CD4-positive, alpha-beta T cell treated with Interferon alpha-2 for 1 hour (primary cell): ENCODE measurements around the gene XPNPEP3.
A peak's percentile ranks its signal among the peaks of the same experiment; 100 is the strongest.
"Not testable (repeated sequence)": the region's sequence is repeated elsewhere in the genome, so short reads cannot be mapped to it uniquely, and the experiment has no call there.

Experiments
- DNase-seq, 2 donors: peaks; one replicate each; pipeline ENCODE4 v3.0.0-alpha.2; 2020 to 2022

XPNPEP3 gene

DNA sequence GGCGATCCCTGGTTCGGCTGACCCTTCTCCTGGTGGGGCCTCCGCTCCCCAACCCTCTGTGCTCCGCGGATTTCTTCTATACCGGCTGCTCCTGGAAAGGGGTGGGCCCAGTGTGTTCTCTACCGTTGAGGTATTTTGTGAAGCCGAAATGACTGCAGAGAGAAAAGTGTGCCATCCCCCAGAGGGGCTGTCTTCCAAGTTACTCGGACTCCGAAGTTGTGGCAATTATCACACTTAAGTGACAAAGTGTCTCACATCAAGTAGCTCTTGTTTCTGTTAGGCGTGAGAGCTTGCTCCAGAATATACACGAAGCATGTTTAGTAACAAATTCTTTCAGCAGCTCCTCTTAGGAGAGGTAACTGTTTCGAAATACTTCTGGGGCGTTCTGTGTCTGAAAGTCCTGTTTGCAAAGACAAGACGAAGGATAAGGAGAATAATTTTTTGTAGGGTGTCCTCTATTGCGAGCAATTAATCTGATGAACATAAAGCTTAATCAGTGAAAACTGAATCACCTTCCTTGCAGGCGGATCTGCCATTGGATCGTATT, 434 bp downstream of the XPNPEP3 start:
- DNase-seq, result no peak

DNA sequence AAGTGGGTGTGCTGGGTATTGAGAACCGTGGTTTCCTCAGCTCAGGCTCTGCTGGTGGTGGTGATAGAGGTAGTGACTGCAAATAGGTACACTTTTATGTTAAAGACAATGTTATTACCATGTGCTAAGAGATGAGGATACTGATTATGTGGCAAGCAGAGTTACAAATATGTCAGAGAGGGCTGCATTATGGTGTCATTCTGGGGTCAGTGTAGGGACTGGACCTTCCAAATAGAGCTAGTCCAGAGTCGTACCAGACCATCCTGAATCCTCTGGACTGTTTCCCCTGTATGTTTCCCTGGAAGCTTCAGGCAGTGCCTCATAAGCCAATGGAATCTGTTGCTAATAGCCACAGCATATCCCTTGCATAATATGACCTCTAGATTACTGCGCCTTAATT, 5.1 kb downstream of the XPNPEP3 start, which contains the start of gene DNAJB7:
Gene DNAJB7 (minus strand): TSS at position 101 of the 400 bp plus-strand sequence. CDS start 119 bp downstream, outside the sequence.
- DNase-seq, result no peak

DNA sequence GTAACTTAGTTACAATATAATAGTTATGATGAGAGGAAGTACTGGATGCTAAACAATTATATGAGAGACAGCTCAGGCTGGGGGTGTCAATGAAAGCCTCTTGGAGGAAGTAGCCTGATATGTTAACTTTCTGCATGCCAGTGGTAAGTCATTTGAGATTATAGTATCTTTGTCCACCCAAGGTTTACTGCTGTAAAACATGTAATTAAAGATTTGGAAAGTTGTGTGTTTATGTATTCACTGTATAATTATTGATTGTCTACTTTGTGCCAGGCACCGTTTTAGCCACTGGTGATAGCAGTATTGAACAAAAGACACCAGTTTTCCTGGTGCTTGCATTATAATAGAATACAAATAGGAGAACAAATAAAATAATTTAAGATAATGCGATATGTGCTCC, 5.6 kb downstream of the XPNPEP3 start:
- DNase-seq, result no peak

DNA sequence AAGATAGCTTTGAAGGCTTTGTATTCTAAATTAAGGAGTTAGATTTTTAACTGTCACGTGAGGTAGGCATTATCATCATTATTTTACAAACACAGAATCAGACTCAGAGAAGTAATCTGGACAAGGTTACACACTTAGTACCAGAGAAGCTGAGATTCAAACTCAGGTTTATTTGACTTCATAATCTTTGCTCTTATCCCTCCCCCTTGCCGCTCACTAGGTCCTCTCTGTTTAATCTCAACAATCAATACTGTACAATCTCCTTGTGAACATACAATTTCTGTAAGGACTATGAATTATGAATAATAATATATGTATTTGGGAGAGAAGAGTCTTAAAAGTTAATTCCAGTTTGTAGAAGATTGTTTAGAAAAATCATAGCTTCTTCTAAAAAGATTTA, 10.2 kb downstream of the XPNPEP3 start:
- DNase-seq, result no peak

DNA sequence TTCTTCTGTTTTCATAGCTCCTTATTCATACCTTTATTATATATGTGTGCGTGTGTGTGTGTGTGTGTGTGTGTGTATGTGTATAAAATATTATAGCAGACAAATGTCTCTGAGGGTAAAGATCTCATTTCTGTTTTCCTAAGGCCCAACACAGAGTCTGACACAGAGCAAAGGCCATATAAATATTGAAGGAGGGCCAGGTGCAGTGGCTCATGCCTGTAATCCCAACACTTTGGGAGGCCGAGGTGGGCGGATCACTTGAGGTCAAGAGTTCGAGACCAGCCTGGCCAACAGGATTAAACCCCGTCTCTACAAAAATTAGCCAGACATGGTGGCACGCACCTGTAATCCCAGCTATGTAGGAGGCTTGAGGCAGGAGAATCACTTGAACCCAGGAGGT, 11.4 kb downstream of the XPNPEP3 start:
- DNase-seq, result not testable (repeated sequence)

DNA sequence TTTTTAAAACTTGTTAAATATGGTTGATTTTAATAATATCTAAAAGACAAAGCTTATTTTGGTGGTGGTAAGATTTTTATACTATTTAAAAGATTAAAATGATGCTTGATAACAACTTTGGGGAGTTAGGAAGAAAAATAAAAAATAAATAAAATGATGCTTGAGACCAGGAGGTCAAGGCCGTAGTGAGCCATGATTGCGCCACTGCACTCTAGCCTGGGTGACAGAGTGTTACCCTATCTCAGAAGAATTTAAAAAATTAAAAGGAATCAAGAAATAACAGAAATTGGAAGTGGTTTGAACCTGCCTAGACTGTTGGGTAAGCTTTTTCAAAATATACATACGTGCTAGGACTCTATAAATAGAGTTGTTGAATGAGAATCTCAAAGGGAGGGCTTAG, 17.1 kb downstream of the XPNPEP3 start:
- DNase-seq, result no peak

DNA sequence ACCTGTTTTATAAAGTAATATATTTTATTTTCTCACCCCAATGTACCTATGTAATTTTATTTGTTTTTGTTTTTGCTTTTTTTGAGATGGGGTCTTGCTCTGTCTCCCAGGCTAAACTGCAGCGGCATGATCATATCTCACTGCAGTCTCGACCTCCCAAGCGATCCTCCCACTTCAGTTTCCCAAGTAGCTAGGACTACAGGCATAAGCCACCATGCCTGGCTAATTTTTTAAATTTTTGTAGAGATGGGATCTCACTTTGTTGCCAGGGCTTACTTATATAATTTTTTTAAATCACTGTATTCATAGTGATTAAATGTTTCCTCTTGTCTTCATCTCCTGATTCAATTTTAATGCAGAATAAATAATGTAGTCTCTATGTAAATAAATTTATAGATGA, 18.2 kb downstream of the XPNPEP3 start:
- DNase-seq, result no peak

DNA sequence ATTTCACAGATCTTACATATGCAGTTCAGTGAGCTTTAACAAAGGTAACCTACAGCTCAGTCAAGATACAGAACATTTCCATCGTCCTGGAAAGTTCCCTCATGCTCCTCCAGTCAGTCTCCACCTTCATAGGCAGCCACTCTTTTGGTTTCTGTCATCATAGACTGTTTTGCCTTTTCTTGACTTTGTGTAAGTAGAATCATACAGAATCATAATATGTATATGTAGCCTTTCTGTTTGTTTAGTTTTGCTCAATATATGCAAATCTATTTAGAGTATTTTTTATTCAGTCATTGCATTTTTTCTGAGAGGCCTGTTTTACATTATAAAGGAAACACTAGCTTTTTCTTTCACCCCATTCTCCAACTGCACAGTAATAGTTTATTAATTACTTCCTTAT, 20.0 kb downstream of the XPNPEP3 start:
- no peak for DNase-seq

DNA sequence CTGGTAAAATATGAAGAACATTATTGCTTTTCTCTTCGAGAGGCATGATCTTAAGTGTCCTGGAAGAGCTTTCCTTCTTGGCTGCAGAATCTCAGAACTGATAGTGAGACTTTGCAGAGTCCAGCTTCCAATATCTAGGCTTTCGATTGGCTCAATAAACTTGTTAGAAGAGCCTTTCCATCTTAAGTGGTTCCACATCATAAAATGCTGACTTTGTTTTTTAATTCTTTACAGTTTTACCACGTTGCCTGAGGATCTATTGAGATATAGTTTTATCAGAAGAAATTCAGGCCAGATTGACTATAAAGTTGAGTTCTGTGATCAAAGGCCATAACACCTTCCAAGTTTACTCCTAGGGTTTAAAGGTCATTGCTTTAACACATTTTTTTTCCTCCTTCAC, 20.5 kb downstream of the XPNPEP3 start:
- no peak for DNase-seq

DNA sequence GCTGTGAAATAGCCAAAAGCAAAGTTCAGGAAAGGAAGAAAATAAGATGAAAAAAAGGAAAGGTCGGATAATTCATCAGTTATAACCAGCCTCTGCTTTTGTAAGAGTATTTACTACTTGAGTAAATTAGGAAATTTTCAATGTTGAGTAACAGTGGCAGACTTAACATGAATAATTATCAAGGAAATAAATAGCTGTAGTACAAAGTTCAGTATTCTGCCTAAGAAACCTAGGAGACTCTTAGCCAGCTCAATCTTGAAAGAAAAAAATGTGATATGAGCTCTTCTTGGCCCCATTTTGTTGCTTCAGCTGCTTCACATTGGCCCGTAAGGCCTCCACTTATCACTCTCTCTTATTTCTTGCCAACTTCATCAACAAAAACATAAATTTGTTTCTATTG, 22.0 kb downstream of the XPNPEP3 start:
- DNase-seq, result no peak

DNA sequence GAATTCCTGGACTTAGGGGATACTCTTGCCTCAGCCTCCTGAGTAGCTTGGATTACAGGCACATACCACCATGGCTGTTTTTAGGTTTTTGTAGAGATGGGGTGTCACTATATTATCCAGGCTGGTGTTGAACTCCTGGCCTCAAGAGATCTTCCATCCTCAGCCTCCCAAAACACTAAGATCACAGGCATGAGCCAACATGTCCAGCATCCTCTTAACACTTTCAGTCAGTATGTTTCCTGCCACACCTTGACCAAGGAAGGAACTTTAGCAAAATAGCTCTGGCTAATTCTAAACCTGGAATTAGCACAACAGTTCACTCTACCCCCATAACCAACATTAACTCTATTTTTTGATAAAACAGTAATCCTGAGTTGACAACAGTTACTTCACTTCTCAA, 32.2 kb downstream of the XPNPEP3 start:
- DNase-seq, result no peak

DNA sequence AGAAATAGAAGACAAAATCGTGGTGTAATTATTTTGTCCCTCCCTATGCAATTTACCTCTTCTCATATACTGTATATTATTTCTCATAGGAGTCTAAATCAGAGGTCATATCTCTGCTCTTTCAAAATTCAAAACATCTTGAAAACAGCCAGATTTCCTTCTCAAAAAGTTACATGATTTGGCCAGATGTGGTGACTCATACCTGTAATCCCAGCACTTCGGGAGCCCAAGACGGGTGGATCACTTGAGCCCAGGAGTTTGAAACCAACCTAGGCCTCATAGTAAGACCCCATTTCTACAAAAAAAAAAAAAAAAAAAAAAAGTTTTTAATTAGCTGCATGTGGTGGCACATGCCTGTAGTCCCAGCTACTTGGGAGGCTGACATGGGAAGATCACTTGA, 33.9 kb downstream of the XPNPEP3 start:
- DNase-seq, result no peak

DNA sequence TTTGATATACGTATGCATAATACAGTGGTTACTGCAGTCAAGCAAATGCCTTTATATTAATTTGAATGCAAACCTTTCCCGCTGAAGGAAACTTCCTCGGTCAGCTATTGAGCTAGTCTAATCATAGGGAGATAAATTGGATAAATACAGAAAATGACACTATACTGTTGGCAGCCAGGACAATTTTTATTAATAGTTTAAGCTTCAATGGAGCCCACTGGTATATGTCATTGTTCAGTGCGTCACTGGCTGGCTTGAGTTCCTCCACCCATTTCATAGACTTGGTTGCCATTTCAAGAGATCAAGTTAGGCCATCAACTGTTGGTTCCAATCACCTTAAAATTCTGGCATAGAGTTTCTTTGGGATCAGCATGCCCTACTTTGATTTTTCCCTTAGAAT, 37.5 kb downstream of the XPNPEP3 start:
- DNase-seq, result no peak

DNA sequence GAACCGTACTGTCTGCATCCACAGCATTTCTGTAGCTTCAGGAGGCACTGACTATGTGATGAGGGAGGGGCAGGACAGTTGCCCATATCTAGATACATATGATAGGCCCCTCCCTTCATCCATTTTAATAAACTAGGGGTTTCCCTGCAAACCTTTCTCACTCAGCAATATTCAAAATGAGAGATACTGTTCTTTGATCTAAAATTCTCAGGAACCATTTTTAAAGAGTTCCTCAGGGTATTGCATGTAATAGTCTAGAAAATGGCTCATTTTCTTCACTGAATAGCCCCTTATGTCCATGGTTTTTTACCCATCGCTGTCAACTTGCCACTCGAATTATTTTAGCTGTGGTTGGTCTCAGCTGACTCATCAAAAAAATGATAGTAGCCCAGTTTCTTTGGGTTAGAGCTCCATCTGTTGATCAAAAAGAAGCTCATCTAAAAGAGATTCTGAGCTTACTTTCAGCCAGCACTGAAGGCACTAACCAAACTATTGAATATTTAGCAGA, 42.0 kb downstream of the XPNPEP3 start:
- DNase-seq, result peak; percentile 1 to 70

DNA sequence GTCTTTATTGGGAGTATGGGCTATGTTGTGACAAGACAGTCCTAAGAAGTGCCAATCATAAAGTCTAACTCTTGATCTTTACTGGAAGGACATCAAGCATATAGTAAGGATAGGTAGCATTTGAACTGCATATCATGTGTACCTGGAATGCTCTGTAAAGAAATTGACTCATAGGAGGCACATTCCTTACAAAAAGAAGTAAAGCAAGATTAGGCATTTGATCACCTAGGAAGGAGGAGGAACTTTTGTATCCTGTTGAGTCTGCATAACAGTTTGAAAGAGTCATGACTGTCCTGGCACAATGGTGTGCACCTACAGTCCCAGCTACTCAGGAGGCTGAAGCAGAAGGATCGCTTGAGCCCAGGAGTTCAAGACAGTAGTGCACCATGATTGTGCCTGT, 47.2 kb downstream of the XPNPEP3 start:
- DNase-seq, result no peak

DNA sequence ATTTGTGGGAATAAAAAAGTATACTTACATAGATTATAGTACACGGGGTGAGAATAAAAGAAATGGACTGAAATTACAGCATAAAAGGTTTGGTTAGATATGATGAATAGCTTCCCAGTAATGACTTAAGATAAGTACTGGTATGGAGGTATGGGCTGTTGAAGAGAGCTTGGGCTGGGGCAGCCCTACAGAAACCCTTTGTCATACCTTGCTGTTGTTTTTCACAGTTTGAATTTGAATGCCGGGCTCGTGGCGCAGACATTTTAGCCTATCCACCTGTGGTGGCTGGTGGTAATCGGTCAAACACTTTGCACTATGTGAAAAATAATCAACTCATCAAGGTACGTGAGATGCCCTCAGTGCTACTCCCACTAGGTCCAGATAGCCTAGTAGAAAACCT, 51.9 kb downstream of the XPNPEP3 start:
- DNase-seq, result no peak

DNA sequence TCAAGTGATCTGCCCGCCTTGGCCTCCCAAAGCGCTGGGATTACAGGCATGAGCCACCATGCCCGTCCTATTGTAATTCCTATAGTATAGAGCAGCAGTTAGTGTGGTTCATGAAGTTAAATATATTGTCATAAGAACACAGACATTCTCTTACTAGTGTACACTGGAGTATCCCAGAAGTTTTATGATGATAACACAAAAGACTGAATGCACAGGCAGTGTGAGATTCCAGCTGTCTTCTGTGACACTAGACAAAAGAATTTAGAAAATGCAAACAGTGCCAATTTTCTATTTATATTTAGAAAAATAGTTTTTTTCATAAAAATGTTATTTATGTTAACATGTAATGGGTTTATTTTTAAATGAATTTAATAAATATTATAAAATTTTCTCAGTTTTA, 54.8 kb downstream of the XPNPEP3 start:
- DNase-seq, result no peak

DNA sequence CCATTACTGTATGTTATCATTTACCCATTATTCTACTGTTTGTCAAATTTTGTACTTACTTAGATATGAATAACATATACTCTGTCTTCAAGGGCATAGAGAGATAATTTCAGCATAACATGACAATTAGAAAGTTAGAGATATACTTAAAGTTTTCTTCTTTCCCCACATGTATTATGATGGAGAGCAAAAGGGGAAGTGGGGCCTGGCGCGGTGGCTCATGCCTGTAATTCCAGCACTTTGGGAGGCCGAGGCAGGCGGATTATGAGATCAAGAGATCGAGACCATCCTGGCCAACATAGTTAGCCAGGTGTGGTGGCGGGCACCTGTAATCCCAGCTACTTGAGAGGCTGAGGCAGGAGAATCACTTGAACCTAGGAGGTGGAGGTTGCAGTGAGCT, 56.0 kb downstream of the XPNPEP3 start:
- DNase-seq, result not testable (repeated sequence)

DNA sequence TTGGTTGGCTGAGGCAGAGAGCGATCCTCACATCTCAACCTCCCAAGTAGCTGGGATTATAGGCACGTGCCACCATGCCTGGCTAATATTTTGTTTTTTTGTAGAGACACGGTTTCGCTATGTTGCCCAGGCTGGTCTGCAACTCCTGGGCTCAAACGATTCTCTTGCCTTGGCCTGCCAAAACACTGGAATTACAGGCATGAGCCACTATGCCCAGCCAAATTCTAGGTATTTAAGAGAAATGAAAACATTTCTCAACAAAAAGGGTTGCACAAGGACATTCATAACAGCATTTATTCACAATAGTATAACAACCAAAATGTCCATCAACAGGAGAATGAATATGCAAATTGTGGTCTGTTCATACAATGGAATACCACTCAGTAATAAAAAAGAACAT, 62.5 kb downstream of the XPNPEP3 start:
- no peak for DNase-seq

DNA sequence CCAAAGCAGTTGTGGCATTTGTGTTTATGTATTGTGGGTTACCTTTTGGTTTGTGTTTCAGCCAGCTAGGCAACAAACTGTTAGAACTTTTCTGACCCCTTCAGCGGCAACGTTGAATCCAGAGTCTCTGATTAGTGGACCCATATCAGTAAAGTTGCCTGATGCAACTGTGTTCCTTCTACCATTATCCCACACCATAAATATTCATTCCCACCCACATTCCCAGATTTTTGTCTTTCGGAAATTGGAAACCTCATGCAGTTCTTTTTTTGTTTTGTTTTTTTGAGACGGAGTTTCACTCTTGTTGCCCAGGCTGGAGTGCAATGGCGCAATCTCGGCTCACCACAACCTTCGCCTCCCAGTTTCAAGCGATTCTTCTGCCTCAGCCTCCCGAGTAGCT, 63.6 kb downstream of the XPNPEP3 start:
- DNase-seq, result no peak

DNA sequence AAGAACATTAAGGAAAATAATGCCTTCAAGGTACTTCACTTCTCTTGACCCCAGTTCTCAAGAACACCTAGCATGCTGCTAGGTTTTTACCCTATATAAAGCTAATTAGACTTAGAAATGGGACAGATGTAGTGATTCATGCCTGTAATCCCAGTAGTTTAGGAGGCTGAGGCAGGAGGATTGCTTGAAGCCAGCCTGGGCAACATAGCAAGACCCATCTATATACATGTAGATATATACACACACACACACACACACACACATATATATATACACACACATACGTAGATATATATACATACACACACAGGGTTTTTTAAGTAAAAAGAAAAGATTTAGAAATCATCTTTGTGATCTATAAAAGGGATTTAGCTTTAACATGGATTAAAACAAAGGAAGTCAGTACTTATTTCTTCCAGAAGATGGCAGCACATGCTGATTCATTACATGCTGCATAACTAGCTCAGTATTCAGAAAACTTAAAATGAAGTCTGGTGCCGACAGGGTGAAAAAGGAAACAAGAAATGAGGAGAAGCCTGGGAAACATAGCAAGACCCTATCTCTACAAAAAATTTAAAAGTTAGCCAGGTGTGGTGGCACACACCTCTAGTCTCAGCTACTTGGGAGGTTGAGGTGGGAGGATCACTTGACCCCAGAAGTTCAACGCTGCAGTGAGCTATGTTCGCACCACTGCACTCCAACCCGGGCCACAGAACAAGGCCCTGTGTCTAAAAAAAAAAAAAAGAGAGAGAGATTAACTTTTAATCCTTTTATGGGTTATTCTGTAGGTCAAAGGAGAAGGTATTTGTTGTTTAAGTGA, 65.7 kb downstream of the XPNPEP3 start:
- peak; percentile 12 to 79 for DNase-seq

DNA sequence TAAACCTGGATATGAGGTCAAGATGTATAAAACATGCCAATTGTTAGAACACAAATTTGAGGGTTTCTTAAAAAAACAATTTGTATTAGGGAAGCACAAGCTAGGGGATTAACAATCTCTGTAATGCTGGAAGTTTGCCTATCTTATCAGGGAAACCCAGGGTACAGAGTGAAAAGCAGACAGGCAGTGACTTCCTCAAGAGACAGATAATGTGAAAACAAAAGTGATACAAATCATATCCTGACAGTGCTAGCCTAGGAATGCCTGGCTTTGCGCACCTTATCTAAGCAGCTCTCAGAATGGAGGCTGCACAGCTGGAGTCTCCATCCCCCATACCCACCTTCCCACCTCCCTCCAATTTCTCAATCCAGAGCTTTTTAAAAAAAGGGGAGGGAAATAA, 71.7 kb downstream of the XPNPEP3 start:
- DNase-seq, result no peak

DNA sequence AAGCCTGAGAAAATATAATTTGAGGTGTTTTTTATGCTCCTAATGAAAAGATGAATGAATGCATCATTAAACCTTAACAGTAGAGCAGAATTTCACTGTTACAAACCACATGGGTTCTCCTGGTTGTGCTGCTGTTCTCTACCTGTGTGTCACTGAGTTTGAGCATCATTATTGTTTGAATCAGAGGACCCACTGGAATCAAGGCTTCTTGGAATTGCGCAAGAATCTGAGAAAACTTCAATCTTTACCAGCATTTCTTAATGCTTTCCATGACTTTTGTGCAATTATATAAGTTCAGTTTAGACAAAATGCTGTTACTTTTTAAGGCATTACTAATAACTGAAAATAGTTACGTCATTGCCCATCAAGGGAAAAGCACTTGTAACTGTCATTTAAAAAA, 75.4 kb downstream of the XPNPEP3 start:
- no peak for DNase-seq

DNA sequence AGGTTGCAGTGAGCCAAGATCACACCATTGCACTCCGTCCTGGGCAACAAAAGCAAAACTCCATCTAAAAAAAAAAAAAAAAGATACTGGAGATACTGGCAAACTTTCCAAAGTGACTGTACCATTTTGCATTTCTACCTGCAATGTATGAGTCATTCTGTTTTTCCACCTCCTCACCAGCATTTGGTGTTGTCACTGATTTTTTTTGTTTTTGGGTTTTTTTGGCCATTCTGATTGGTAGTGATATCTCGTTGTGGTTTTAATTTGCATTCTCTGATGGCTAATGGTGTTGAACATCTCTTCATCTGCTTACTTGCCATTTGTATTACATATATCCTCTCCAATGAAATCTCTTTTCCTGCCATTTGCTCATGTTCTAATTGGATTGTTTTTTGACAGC, 82.3 kb downstream of the XPNPEP3 start:
- DNase-seq, result no peak
